GM11168 (cell line): ENCODE measurements around the gene TAAR6.
"Not testable (repeated sequence)": the region's sequence is repeated elsewhere in the genome, so short reads cannot be mapped to it uniquely, and the experiment has no call there.

ENCODE experiments used
- in situ Hi-C: fragments of 300-500 bp; cut with MboI; formaldehyde crosslinking; loops from one replicate; pipeline ENCODE4 v1.12.0; 2022; ENCODE audit warnings: low sequenced_read_pairs; ENCODE audit not compliant: unreplicated experiment

TAAR6 gene

GRCh38 chr6:132584698-132585097 lies 14.6 kb downstream of the TAAR6 start:
- in situ Hi-C loops, result no loop called here

DNA sequence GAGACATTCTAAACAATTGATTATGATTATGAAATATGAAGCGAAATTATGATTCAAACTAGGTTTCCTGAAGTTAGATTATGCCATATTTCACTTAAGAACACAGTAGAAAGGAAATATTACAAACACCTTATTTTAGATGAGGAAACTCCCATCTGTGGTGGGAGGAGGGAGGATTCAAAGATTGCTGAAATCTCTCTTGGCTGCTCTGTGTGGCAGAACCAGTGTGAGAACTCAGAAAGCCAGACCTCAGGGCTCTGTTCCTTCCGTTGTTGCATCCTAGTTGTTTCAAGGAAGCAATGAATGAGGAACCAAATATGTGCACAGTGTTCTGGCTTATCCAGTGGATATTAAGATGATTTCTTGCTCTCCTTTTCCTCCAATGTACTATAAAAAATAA lies 17.3 kb downstream of the TAAR6 start:
- in situ Hi-C loops, result no loop called here

GRCh38 chr6:132589454-132589853 lies 19.3 kb downstream of the TAAR6 start, which contains the start of gene TAAR5:
Gene TAAR5 (minus strand): TSS chr6:132589741. CDS start chr6:132589686, 55 bp downstream.
- in situ Hi-C loops, result no loop called here

- in situ Hi-C loops, result no loop called here
Measured at GRCh38 chr6:132590362-132590761, 20.2 kb downstream of the TAAR6 start.

- in situ Hi-C loops, result no loop called here
Measured at GRCh38 chr6:132592855-132593254, 22.7 kb downstream of the TAAR6 start.

- in situ Hi-C loops, result no loop called here
Measured at GRCh38 chr6:132596201-132596600, 26.1 kb downstream of the TAAR6 start.

DNA sequence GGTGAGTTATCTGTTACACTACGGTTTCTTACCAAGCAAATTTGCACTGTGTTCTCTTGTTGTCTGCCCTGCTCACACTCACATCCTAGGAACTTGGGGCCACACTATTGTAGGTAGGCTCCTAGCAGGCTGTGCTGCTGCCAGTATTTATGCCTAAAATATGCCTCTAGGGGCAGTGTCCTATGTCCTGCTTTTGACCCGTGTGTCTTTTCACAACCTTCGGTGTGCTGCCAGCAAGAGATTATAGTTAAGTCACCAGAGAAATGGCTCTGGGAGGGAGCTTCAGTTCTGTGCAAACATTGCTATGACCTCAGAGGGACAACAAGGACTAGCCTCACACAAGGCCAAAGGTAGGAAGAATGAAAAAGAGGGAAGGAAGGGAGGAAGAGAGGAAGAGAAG lies 28.4 kb downstream of the TAAR6 start:
- in situ Hi-C loops, result no loop called here

DNA sequence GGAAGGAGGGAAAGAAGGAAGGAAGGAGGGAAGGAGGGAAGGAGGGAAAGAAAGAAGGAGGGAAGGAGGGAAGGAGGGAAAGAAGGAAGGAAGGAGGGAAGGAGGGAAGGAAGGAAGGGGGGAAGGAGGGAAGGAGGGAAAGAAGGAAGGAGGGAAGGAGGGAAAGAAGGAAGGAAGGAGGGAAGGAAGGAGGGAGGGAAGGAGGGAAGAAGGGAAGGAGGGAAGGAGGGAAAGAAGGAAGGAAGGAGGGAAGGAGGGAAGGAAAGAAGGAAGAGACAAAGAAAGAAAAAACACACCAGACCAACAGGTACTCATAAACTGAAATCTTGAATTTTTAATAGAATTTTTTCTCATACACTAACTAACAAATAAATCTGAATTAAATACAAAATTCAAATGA lies 30.8 kb downstream of the TAAR6 start:
- in situ Hi-C loops, result not testable (repeated sequence)

DNA sequence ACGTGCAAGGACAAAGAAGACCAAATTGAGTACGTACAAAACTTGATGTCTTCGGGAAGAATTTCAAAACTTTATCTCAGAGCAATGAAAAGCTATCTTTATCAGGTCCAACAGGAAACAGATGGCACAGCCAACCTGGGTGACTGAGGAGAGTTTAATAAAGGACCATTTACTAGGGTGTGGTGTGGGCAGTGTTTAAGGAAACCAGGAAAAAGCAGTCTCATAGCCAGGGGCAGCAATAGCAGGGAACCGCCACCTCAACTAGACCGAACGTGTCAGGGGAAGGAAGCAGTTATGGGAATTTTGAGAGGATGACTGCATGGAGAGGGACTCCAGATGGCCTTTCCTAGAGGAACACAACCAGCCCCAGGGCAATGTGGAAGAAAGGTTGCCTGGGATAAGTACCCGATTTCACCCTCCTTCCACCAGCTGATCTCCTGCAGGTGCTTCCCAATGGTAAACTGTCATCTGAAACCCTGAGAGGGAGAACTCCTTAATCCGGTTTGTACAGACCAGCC lies 34.6 kb downstream of the TAAR6 start:
- in situ Hi-C loops, result no loop called here

- in situ Hi-C loops, result no loop called here
Measured at GRCh38 chr6:132607544-132608233, 37.6 kb downstream of the TAAR6 start.

GRCh38 chr6:132611616-132612015 lies 41.5 kb downstream of the TAAR6 start:
- in situ Hi-C loops, result no loop called here

GRCh38 chr6:132612449-132613108 lies 42.5 kb downstream of the TAAR6 start:
- in situ Hi-C loops, result no loop called here

GRCh38 chr6:132614554-132614953 lies 44.4 kb downstream of the TAAR6 start:
- in situ Hi-C loops, result no loop called here

GRCh38 chr6:132616677-132617076 lies 46.6 kb downstream of the TAAR6 start:
- in situ Hi-C loops, result no loop called here
